GM18907 (cell line): ENCODE results near the gene DCP1B.
"Not testable (repeated sequence)": the region's sequence is repeated elsewhere in the genome, so short reads cannot be mapped to it uniquely, and the experiment has no call there.

ENCODE experiments used
- ATAC-seq: cut with Tn5 transposase; IDR thresholded peaks from one replicate; pipeline ENCODE4 v1.9.1; 2021; ENCODE audit warnings: mild to moderate bottlenecking, moderate library complexity; ENCODE audit not compliant: unreplicated experiment

DCP1B gene

GRCh38 chr12:1977588-1977987 lies 26.7 kb downstream of the DCP1B start:
- no peak for ATAC-seq

GRCh38 chr12:1977109-1977508 lies 27.1 kb downstream of the DCP1B start:
- no peak for ATAC-seq

DNA sequence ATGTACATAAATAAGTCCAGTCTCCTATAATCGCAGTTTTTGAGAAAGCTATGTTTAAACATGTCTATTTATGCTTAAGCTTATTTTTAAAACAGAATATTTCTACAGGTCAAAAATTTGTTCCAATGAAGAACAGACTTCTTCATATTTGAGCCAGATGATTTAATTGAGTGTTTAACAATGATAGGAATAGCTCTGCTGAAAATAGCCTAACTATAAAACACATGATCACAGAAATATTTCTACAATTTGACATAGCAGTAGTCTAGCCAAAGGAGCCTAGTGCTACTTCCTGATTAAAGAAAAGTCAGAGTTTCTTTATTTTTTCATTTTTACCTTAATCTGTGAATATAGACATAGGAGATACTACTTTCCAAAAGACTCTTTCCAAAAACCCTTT lies 29.4 kb downstream of the DCP1B start:
- no peak for ATAC-seq

GRCh38 chr12:1972856-1973317 lies 31.4 kb downstream of the DCP1B start:
- no peak for ATAC-seq

- no peak for ATAC-seq
Observed at GRCh38 chr12:1972260-1972659, 32.0 kb downstream of the DCP1B start.

DNA sequence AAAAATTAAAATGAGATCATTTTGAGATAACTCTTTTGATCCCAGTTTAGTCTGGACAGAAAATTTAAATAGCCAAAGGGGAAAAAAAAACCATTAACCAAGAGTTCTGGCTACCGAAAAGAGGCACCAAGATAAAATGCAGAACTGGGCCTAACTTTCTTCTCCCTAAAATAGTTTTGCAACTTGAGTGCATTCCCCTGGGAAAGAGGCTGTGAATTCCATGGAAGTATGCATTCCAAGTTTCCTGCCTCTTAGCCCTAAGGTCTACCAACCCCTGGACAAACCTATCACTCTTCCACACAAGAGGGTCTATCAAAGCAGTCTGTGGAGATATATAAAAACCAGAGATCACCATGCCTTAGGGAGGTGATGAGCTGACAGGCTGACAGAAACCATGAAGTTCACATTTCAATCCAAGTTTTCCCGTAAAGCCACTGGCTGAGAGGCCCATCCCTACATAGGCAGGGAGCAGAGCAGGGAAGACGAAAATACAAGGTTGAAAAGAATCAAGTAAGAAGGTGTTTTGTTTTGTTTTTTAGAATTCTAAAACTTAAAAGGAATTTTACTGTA lies 33.8 kb downstream of the DCP1B start:
- ATAC-seq: no peak

DNA sequence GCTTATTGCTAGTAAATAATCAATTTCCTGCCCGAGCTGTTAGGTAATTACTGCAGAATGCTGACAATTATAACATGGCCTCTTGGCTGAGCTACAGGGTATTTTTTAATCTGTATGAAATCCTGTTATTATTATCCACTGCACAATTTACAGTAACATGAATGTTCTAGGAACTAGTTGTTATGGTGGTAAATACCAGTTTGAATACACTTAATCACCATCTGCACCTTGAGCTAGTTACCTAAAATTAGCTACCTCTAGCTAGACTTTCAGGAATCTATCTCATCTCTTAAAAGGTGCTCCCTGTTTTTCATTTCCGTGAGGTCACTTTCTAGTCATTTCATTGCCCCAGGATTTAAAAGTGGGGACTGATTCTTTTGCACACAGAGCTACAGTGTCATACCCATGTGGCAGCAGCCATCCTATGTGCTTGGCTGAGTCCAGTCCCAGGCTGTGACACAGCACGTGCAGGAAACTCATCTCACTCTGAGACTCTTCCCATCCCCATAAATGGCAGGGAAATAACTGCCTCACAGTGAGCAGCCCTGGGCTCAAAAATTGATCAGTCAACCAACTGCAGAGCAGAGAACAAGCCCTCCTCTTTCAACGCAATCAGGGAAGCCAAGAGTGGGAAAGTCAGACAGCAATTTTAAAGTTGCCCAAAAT lies 37.6 kb downstream of the DCP1B start:
- no peak for ATAC-seq

- ATAC-seq: no peak
Observed at GRCh38 chr12:1965916-1966315, 38.3 kb downstream of the DCP1B start.

GRCh38 chr12:1962051-1963020 lies 41.9 kb downstream of the DCP1B start:
- ATAC-seq: no peak

DNA sequence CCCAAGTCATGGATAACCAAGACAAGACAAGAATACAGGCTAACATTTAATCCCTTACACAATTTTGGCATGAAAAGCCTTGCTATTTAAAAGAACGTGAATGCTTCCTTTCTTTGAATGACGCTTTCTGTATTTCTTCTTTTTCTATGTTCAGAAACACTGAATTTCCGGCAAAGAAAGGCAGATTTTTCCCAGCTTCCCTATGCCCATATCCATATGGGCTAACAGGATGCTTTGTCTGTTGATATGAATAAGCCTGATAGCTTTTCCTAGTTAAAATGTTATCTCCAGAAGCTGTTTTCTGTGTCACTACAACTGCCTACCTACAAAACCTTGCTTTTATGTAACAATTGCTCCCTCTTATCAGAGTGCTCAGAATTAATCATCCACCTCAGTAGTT lies 47.5 kb downstream of the DCP1B start:
- ATAC-seq: no peak

DNA sequence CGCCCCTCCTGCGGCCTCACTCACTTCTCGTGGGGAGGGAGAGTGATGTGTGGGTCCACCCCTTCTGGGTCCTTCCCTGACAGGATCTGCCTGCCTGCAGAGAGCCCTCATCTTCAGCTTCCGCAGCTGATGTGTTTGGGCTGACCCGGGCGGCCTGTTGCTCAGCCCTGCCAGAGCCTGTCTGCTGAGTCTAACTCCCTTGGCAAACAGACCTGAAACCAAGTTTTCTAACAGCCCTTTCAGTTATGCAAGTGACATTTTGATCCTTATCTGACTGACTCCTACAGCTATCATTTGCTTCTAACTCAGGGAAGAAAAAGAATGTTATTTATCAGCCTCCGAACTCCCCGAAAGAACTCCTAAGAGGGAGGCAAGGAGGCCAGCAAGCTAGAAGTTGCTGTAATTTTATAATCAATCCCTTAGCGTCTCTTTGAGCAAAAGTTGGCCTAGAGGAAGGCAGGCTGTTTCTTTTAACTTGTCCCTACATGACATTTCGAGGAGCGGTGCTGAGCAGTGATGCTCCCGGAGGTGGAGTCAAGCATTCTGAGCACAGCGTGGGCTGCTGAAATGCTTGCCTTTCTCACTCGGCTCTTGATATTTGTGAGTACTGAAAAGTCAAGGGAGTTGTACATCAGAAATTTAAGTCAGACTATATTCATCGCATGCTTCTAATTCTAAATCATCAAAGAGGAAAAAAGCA lies 54.3 kb downstream of the DCP1B start:
- no peak for ATAC-seq

- no peak for ATAC-seq
Observed at GRCh38 chr12:1948883-1949282, 55.4 kb downstream of the DCP1B start.

GRCh38 chr12:1947081-1947480 lies 57.2 kb downstream of the DCP1B start:
- no peak for ATAC-seq

DNA sequence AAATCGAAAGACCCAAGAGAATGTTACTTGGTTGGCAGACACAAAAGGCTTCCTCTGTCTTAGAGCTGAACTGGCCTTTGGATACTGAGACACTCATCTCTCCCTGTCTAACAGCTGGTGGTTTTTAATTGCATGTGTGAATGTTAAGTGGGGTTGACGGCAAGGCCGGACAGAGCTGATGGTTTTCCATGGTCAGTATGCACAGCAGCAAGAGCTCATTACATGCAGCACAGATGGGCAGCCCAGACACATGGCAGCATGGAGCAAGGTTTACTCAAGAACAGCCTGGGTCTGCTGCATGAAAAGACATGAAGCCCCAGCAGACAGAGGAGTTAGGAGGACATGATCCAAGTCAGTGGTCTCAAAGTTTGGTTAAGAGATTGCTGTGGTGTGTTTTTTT lies 58.0 kb downstream of the DCP1B start:
- ATAC-seq: no peak

DNA sequence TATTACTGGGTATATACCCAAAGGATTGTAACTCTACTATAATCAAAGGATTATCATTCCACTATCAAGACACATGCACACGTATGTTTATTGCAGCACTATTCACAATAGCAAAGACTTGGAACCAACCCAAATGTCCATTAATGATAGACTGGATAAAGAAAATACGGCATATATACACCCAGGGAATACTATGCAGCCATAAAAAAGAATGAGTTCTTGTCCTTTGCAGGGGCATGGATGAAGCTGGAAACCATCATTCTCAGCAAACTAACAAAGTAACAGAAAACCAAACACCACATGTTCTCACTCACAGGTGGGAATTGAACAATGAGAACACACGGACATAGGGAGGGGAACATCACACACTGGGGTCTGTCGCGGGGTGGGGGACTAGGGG lies 58.8 kb downstream of the DCP1B start:
- not testable (repeated sequence) for ATAC-seq

GRCh38 chr12:1939801-1940607 lies 64.3 kb downstream of the DCP1B start:
- ATAC-seq: no peak

GRCh38 chr12:1939331-1939730 lies 64.9 kb downstream of the DCP1B start:
- ATAC-seq: no peak

GRCh38 chr12:1937481-1938224 lies 66.6 kb downstream of the DCP1B start:
- ATAC-seq: no peak
